ENCODE data around the gene DDX46.
"Not testable (repeated sequence)": the region's sequence is repeated elsewhere in the genome, so short reads cannot be mapped to it uniquely, and the experiment has no call there.

Gene DDX46

DNA sequence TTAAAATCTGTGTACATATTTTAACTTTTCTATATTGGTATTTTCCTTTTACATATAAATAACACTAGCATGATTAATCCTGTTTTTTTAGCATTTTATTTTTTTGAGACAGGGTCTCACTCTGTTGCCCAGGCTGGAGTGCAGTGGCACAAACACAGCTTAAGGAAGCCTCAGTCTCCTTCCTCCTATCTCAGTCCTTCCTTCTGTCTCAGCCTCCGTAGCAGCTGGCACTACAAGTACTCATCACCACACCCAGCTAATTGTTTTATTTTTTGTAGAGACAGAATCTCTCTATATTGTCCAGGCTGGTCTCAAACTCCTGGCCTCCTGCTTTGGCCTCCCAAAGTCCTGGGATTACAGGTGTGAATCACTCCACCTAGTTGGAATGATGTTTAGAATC, 85.7 kb downstream of the DDX46 start:
- DNase-seq (ENCODE audit: low read depth) = no peak

DNA sequence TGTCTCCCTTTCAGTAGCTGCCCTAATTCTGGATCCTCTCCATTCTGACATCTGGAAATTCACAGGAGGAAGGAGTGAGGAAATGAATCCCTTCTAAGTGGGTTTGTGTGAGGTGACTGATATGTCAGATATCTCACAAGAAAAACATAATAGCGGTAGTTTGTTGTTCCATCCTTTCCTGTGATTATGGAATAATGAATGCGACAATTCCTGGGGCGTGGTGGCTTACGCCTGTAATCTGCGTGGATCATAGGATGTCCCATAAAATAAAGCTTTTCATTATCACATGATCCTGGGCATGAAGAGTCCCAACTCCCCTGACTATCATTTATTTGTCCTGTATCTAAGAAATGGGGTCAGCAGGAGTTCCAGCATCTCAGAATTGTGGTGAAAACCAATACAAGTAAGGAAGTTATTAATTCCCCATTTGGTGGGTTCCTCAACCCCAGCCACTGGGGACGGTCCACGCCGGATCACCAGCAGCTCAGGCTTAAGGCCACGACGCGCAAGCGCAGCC, 86.8 kb downstream of the DDX46 start:
- DNase-seq (ENCODE audit: low read depth) = no peak

DNA sequence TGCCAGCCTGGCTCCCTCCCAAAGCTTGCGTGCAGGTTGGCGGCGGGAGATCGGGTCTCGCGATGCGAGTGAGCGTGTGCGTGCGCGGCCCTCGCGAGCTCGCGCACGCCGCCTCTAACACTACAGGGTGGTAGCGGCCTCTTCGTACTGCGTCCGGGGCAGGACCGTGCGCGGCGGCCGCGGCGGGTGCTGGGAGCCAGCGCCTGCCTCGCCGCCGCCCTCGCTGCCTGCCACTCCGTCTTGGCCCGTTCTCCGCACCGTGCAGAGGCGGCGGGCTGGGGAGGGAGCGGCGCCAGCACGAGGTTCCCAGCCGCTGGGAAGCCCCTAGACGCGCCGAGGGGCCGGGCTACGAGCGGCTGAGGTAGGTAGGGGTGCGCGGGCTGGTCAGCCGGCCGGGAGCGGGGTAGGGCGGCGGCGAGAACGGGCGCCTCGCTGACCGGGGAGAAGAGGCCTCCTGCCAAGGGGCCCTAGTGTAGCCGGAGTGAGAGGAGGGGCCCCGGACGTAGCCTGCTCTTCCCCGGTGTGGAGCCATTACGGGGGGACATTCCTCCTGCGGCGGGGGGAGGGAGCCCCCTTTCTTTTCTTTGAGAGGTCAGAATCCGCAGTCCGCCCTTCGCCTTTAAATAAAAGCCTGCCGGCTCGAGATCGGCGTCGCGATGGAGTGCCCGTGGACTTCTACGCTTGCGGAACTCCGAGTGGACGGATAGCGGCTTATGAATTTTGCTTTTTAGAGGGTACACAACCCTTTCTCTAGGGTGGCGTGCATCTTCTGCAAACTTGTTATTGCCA, 87.5 kb downstream of the DDX46 start, which contains the start of gene C5orf24:
Gene C5orf24 (plus strand): TSS at position 117 of the 789 bp plus-strand sequence. CDS start 8,933 bp downstream, outside the sequence.
- DNase-seq (ENCODE audit: low read depth) = peak; percentile 92

DNA sequence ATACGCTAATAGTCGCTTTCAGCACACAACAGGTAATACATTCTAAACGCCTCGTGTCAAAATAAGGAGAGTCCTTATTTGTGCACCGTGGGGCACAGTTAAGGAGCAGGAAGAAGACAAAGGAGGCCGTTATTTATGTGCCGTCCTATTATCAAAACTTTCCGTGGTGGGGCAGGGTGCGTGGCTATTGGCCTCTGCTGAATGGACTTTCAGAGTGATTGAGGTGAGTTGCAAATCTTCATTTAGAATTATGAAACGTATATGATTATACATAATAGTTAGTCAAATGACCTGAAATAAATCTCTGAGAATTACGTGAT, 88.0 kb downstream of the DDX46 start:
- no peak for DNase-seq (ENCODE audit: low read depth)

DNA sequence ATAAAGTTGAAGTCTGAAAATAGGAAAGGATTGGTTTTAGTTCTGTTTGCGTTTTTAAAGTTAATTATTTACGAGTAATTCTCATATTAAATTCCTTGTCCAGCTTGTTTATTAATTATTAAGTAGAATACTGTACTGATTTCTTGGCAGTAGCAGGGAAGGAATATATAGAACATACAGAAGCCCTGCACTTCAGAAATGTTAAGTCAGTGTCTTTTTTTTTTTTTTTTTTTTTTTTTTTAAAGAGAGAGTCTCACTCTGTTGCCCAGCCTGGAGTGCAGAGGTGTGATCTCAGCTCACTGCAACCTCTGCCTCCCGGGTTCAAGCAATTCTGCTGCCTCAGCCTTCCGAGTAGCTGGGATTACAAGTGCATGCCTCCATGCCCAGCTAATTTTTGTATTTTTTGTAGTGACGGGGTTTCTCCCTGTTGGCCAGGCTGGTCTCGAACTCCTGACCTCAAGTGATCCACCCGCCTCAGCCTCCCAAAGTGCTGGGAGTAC, 90.9 kb downstream of the DDX46 start:
- not testable (repeated sequence) for DNase-seq (ENCODE audit: low read depth)

DNA sequence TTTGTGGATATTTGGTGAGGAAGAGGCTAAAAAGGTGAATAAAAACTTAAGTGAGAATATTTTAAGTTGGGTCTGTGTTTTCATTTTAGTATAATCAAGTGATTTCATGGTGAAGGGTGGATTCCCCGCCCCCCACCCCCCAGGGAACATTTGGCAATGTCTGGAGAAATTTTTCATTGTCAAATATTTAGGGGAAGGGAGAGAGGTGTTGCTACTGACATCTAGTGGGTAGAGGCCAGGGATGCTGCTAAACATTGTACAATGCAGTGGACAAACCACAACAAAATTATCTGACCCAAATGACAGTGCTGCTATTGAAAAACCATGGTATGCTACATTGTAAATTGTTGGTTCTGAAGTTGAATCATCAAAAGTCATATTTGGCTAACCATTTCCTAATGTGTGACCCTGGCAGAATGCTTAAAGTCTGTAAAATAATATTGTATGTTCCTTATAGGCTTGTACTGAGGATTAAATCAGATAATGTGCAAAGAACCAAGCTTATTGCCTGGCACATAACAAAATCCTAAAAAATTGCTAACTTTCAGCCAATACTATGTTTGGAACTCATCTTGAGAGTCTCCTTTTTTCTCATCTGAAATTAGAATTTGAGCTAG, 92.8 kb downstream of the DDX46 start:
- DNase-seq (ENCODE audit: low read depth) = no peak

DNA sequence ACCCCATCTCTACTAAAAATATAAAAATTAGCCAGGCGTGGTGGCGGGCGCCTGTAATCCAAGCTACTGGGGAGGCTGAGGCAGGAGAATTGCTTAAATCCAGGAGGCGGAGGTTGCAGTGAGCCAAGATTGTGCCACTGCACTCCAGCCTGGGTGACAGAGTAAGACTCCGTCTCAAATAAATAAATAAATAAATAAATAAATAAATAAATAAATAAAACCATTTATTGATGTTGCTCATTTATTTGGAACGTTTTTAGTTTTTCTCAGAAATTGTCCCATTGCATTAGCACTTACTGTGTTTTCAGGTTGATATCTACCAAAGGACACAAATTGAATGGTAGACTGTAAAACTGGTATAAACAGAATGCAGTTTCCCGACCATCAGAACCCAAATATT, 97.9 kb downstream of the DDX46 start:
- not testable (repeated sequence) for DNase-seq (ENCODE audit: low read depth)

DNA sequence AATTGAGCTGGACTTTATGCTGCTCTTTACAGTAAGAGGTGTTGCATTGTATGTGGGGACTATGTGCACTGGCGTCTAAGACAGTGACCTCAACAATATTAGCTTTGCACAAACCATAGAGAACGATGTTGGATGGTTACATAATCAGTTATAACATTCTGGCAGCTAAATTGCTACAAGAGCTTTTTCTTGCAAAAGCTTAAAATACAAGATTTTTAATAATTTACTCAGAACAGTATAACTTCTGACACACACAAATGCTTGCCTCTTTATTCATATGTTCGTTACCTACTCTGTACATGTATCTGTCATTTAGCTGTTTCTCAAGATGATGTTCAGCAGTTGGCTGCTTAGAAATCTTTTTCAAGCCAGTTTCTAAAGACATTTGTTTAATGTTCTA, 98.8 kb downstream of the DDX46 start:
- no peak for DNase-seq (ENCODE audit: low read depth)

DNA sequence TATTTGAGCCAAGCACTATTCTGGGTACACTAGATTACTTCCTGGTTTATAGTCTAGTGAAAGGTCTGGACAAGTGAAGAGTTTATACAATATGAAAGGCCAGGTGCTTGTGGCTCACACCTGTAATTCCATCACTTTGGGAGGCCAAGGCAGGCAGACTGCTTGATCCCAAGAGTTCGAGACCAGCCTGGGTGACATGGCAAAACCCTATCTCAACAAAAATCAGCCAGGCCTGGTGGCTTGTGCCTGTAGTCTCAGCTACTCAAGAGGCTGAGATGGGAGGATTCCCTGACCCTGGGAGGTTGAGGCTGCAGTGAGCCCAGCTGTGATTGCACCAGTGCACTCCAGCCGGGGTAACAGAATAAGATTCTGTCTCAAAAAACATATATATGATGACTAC, 106.1 kb downstream of the DDX46 start:
- DNase-seq (ENCODE audit: low read depth) = no peak

DNA sequence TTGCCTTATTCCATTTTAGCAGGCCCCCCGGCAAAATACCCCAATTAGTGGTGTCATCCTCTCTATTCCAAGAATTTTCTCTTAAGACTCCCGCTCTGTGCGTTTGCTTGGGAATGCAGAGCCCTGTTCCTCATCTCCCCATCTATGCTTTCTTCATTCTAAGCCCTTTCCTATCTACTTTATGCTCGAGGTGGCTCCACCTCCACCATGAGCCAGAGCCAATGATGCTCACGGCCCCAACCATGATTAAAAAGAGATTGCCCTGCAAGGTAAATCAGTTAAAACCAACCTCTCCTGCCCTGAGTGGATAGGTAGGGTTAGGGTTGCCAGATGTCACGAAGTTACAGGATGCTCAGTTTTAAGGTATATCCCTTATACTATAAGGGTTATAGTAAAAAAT, 114.9 kb downstream of the DDX46 start:
- DNase-seq (ENCODE audit: low read depth) = no peak

DNA sequence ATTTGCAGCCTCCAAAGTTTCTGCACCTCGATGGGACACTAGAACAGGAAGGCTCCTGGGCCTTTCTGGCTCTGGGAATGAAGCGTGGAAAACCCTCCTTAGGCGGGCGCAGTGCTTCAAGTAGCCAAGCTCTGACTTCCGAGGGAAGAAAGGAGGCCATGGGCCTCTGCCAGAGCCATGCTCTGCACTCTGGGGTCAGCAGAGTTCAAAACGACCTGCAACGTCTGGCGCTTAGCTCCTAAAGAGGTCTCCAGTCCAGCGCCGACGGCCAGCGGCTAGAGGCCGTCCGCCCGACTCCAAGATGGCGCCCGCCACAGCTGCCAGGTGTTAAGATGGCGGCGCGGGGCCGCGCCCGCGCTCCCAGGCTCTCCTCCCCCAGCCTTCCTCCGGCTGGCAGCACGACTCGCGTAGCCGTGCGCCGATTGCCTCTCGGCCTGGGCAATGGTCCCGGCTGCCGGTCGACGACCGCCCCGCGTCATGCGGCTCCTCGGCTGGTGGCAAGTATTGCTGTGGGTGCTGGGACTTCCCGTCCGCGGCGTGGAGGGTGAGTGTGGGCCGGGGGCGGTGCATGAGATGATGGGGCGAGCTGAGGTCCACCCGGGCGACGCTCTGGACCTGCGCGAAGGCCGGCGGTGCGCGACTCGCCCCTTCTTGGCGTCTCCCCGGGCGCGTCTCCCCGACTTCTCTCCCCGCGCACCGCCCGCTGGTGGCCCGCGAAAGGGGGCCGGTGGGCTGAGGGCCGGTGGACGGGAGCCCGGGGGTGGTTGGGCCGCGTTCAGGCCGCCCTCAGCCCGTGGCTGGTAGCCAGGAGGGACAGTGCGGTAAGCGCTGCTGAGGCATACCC, 115.6 kb downstream of the DDX46 start, which contains the start of gene TXNDC15:
Gene TXNDC15 (plus strand): TSS at position 385 of the 844 bp plus-strand sequence. CDS start 57 bp downstream, at position 442.
- peak; percentile 73 for DNase-seq (ENCODE audit: low read depth)

DNA sequence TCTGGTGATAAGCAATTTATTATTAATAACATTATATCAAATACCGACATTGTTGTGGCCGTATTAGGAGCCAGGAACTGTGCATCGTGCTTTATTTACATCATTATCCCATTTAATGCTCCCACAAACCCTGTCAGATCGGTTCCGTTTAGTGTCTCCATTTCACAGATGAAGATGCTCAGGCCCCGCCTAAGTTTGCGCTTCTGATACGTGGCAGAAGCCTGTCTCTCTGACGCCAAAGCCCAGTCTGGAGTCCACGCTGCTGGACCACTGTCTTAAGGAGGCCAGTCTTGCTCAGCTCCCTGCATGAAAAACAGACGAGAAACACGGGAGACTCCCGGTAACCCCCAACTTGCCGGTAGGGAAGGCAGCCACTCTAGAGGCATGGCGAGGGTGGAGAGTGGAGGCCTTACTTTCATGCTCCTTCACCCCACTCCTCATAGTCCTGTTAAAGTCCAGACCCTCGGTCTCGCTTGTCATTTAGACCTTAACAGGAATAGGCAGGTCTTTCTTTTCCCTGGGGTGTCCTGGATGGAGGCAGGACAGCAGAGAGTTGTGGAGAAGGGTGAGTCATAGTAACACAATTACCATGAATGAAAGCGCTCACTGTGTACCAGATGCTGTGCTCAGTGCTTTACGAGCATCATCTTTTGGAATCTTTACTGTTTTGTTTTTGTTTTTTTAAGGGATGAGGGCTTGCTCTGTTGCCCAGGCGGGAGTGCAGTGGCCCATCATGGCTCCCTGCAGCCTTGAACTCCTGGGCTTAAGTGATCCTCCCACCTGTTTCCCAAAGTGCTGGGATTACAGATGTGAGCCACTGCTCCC, 116.5 kb downstream of the DDX46 start:
- DNase-seq (ENCODE audit: low read depth) = no peak

DNA sequence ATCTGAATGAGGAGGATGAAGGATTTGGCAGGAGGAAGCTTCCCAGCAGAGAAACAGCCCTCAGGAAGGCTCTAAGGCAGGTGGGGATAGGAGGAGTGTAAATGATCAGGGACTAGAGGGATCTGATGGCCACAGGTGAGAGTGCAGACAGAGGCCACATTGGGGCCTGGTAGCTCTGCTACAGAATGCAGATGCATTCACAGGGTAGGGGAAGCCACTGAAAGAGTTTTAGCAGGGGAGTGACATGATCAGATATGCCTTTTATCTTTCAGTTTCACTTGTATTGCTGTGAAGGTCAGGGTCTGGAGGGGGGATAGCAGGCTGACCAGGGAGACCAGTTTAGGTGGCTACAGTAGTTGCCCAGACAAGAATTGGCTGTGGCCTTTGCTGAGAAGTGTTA, 118.6 kb downstream of the DDX46 start:
- no peak for DNase-seq (ENCODE audit: low read depth)

DNA sequence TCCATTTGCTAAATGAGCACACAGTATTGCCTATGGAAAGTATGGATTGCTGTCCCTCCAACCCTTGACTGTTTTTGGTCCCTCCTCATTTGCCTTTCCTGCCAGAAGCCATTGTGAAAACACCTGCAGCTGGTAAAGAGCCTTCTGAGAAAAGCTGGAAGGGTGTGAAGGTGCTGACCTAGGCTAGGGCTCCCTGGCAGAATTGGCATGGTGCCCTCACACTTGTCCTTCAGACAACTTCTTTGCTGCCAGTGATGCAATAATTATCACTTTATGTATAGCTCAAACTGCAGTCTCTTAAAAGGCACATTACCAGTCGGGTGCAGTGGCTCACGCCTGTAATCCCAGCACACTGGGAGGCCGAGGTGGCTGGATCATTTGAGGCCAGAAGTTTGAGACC, 119.8 kb downstream of the DDX46 start:
- no peak for DNase-seq (ENCODE audit: low read depth)

DNA sequence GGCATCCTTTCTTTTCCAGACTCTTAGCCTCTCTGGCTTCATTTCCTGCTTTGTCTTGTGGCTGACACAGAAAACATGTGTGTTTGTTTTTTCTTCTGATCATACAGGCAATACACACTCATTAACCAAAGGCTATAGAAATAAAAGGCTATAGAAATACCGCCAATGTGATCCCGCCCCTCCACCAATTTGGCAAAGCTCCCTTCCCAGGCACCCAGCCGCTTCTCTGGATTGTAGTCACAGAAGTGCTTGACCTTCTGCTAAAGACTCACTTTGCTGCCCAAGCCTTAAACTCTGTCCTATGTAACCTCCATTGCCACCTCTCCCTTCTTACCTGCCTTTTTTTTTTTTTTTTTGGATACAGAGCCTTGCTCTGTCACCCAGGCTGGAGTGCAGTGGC, 120.9 kb downstream of the DDX46 start:
- no peak for DNase-seq (ENCODE audit: low read depth)

Measured in activated T-helper 1 cell treated with Interleukin-2 at 50 U/mL for 16 hours (primary cell).